SK-N-SH (cell line): ENCODE measurements around the gene ZNF513. TPM values are rescaled to one million over a fixed set of nuclear protein-coding genes. Genes with fewer than 3 reads are reported as not detected.

Experiments used
- CTCF ChIA-PET: fragments of 300-600, 350-600 bp; formaldehyde crosslinking; extraction: SDS; loops from one replicate; lab custom pipeline; 2021; lab: Yijun Ruan, JAX
- POLR2A ChIA-PET: fragments of 350-600 bp; sonication (Branson Sonifier 250); formaldehyde crosslinking; extraction: SDS; loops from one replicate; lab custom pipeline; 2020; ENCODE audit warnings: antibody characterized with exemption, inconsistent platforms; lab: Yijun Ruan, JAX
- DNase-seq: peaks from one replicate; pipeline ENCODE4 v3.0.0; 2012
- H2AFZ ChIP-seq: fragments of 200-600 bp; sonication (generic); 2 replicates; pipeline ENCODE4 v1.8.1; 2016; ENCODE audit warnings: antibody characterized with exemption, mild to moderate bottlenecking, low read depth
- H3F3A ChIP-seq: fragments of 200-600 bp; sonication (generic); replicated peaks from 2 replicates; pipeline ENCODE3; 2016; ENCODE audit warnings: antibody characterized with exemption, mild to moderate bottlenecking; ENCODE audit not compliant: insufficient read depth
- H3K27ac ChIP-seq, 2 experiments: fragments of 200-500 bp in 1 of 2; fragments of 200-600 bp in 1 of 2; sonication (Bioruptor generic) in 1 of 2; sonication (generic), shearing (Covaris generic) in 1 of 2; 2 replicates each; pipeline versions ENCODE4 v1.5.1 to v1.6.1; 2014 to 2016; ENCODE audit warnings: low read depth in 2 of 2, inconsistent platforms in 1 of 2, low read length in 1 of 2, mild to moderate bottlenecking in 1 of 2, mixed read lengths in 1 of 2
- H3K27me3 ChIP-seq: fragments of 200-600 bp; sonication (generic), shearing (Covaris generic); 2 replicates; pipeline ENCODE4 v1.6.1; 2016; ENCODE audit warnings: mixed run types; ENCODE audit not compliant: insufficient read depth
- H3K36me3 ChIP-seq, 2 experiments: fragments of 200-500 bp in 1 of 2; fragments of 200-600 bp in 1 of 2; sonication (Bioruptor generic) in 1 of 2; sonication (generic) in 1 of 2; replicated peaks in 1 of 2; 2 replicates each; pipeline versions ENCODE3 to v1.5.1; 2014 to 2016; ENCODE audit warnings: low read length in 1 of 2, mild to moderate bottlenecking in 1 of 2; ENCODE audit not compliant: insufficient read depth in 2 of 2, control insufficient read depth in 1 of 2
- H3K4me1 ChIP-seq, 2 experiments: fragments of 200-500 bp in 1 of 2; fragments of 200-600 bp in 1 of 2; sonication (Bioruptor generic) in 1 of 2; sonication (generic), shearing (Covaris generic) in 1 of 2; 2 replicates each; pipeline versions ENCODE4 v1.5.1 to v1.6.1; 2014 to 2016; ENCODE audit warnings: low read depth in 1 of 2, low read length in 1 of 2, mixed run types in 1 of 2; ENCODE audit not compliant: insufficient read depth in 2 of 2, control insufficient read depth in 1 of 2
- H3K4me2 ChIP-seq: fragments of 200-600 bp; sonication (generic), shearing (Covaris generic); 2 replicates; pipeline ENCODE4 v1.6.1; 2017; ENCODE audit warnings: mixed run types
- H3K4me3 ChIP-seq, 2 experiments: fragments of 200-500 bp in 1 of 2; fragments of 200-600 bp in 1 of 2; sonication (Bioruptor generic) in 1 of 2; sonication (generic), shearing (Covaris generic) in 1 of 2; 2 replicates each; pipeline versions ENCODE4 v1.5.1 to v1.8.1; 2014 to 2016; ENCODE audit warnings: low read depth in 2 of 2, inconsistent platforms in 1 of 2, low read length in 1 of 2, mild to moderate bottlenecking in 1 of 2, mixed read lengths in 1 of 2, moderate library complexity in 1 of 2
- H3K79me2 ChIP-seq: fragments of 200-600 bp; sonication (generic); 2 replicates; pipeline ENCODE4 v1.8.1; 2017; ENCODE audit warnings: mild to moderate bottlenecking; ENCODE audit not compliant: insufficient read depth
- H3K9ac ChIP-seq: fragments of 200-600 bp; sonication (generic); 2 replicates; pipeline ENCODE4 v1.6.1; 2017; ENCODE audit warnings: mixed run types
- H3K9me2 ChIP-seq: fragments of 200-600 bp; sonication (generic); 2 replicates; pipeline ENCODE4 v1.6.1; 2017; ENCODE audit warnings: mixed run types
- H3K9me3 ChIP-seq: fragments of 200-600 bp; sonication (generic); 2 replicates; pipeline ENCODE4 v1.6.1; 2017; ENCODE audit warnings: mixed run types, mild to moderate bottlenecking, moderate library complexity
- H4K20me1 ChIP-seq: fragments of 200-600 bp; sonication (generic); 2 replicates; pipeline ENCODE4 v1.6.1; 2017; ENCODE audit warnings: mild to moderate bottlenecking, mixed run types; ENCODE audit not compliant: insufficient read depth
- ELF1 ChIP-seq: IDR thresholded peaks from 2 replicates; pipeline ENCODE4 v1.4.0; 2012
- FOSL2 ChIP-seq: IDR thresholded peaks from 2 replicates; pipeline ENCODE4 v1.4.0; 2012; ENCODE audit warnings: low read depth, mild to moderate bottlenecking, moderate library complexity, borderline replicate concordance
- FOXJ3 ChIP-seq: sonication (generic); formaldehyde crosslinking; IDR thresholded peaks from 2 replicates; pipeline ENCODE4 v1.5.1; 2020; ENCODE audit warnings: mild to moderate bottlenecking, missing genetic modification reagents
- JUND ChIP-seq: IDR thresholded peaks from 2 replicates; pipeline ENCODE4 v1.4.0; 2012
- MXI1 ChIP-seq: IDR thresholded peaks from 2 replicates; pipeline ENCODE4 v1.6.1; 2012; ENCODE audit warnings: mild to moderate bottlenecking, low read depth, low read length, improper control_type of control experiment
- NFIC ChIP-seq: IDR thresholded peaks from 2 replicates; pipeline ENCODE4 v1.4.0; 2012; ENCODE audit warnings: borderline replicate concordance
- NRF1 ChIP-seq: IDR thresholded peaks from 2 replicates; pipeline ENCODE4 v1.6.1; 2012; ENCODE audit warnings: low read depth, mild to moderate bottlenecking, low read length
- RCOR1 ChIP-seq: fragments of 150-350 bp; IDR thresholded peaks from 2 replicates; pipeline ENCODE4 v1.6.1; 2017; ENCODE audit warnings: antibody characterized with exemption, low read length
- RXRA ChIP-seq: IDR thresholded peaks from 2 replicates; pipeline ENCODE4 v1.4.0; 2012; ENCODE audit warnings: low read depth, mild to moderate bottlenecking, borderline replicate concordance
- SIN3A ChIP-seq: IDR thresholded peaks from 2 replicates; pipeline ENCODE4 v1.6.1; 2012; ENCODE audit warnings: low read depth, mild to moderate bottlenecking, low read length, moderate library complexity, borderline replicate concordance
- TCF12 ChIP-seq: IDR thresholded peaks from 2 replicates; pipeline ENCODE4 v1.4.0; 2012
- YY1 ChIP-seq: IDR thresholded peaks from 2 replicates; pipeline ENCODE4 v1.4.0; 2012; ENCODE audit warnings: low read depth, mild to moderate bottlenecking
- ZBTB33 ChIP-seq: IDR thresholded peaks from 2 replicates; pipeline ENCODE4 v1.4.0; 2012; ENCODE audit warnings: low read depth, borderline replicate concordance
- WGBS: methylation state at CpG from one replicate; pipeline ENCODE4 v1.1.6; 2017; ENCODE audit warnings: low lambda C conversion rate; 5-methylcytosine and 5-hydroxymethylcytosine counted together
- polyA plus RNA-seq, 3 experiments: library from polyadenylated mRNA; depleted of rRNA; stranded (reverse); fragments of >200 nt; gene quantifications; 2 replicates each; pipeline ENCODE4 v1.2.3, GENCODE V29; 2012
- TF ChIP-seq, protein P1 (sequence below): fragments of 200-600 bp; sonication (generic); IDR thresholded peaks from 2 replicates; pipeline ENCODE4 v1.6.1; 2017; ENCODE audit warnings: antibody characterized with exemption, mild to moderate bottlenecking, moderate library complexity
- TF ChIP-seq, protein P2 (sequence below): fragments of 150-350 bp; IDR thresholded peaks from 2 replicates; pipeline ENCODE4 v1.6.1; 2017; ENCODE audit warnings: antibody characterized with exemption, low read length, low read depth, borderline replicate concordance

Gene ZNF513
- polyA plus RNA-seq, 1 of the 3 experiments (the other 2 are of a cell fraction): 53.8 TPM

DNA sequence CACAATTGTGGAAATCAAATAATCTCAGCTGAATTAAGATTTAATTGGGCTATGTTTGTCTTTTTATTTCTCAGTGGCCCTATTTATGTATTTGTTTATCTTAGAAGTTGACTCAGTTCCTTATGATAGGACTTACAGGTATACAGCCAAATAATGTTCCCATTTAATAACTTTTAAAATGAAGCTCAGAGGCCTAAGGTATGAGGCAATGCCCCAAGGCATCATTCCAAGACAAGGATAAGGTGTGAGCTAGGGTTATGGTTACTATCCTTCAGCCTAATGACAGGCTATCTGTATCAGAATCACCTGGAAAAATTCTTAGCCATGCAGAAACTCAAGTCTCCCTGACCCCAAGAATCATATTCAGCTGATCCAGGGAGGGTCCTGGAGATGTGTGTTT lies 40.5 kb upstream of the ZNF513 start:
- no peak for DNase-seq
- POLR2A ChIA-PET: interaction anchor here (1.5 kb wide), 1 partner anchor 12 kb away, joined by 5 read pairs; the partner anchor contains the start of gene PPM1G
- H3K36me3 ChIP-seq: no peaks in the 10 kb centered on the region

DNA sequence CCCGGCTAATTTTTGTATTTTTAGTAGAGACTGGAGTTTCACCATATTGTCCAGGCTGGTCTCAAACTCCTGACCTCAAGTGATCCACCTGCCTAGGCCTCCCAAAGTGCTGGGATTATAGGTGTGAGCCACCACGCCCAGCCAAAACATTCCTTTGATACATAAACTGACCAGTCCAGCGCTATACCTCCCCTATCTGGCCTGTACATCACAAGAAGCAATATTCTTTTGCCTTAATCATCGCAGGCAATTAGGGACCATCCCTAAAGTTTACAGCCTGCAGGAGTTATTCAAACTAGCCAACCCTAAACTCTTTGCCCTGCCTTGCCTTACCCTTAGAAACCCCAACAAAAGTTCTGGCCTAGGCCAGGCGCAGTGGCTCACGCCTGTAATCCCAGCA lies 35.6 kb upstream of the ZNF513 start:
- Histone ChIP-seq H3K9me2 (no peaks in the 10 kb centered on the region), H4K20me1 (no peaks in the 10 kb centered on the region), H3K4me2 (no peak overlapping the region), H3K9ac (no peak overlapping the region), H3K27ac (no peak overlapping the region), H3K79me2 (no peaks in the 10 kb centered on the region), H3F3A (peaks cover 3% of the 10 kb centered on the region), H2AFZ (no peak overlapping the region), H3K9me3 (no peaks in the 10 kb centered on the region), H3K27me3 (no peaks in the 10 kb centered on the region), H3K4me3 (no peak overlapping the region), H3K36me3 (no peaks in the 10 kb centered on the region), H3K4me1 (no peaks in the 10 kb centered on the region)
- 94% methylated on average over 6 of the region's 6 CpGs for WGBS
- POLR2A ChIA-PET: no interaction called here
- CTCF ChIA-PET: no interaction called here
- DNase-seq: no peak
- no peak for TF ChIP-seq SIN3A
- TF ChIP-seq, protein P1, sequence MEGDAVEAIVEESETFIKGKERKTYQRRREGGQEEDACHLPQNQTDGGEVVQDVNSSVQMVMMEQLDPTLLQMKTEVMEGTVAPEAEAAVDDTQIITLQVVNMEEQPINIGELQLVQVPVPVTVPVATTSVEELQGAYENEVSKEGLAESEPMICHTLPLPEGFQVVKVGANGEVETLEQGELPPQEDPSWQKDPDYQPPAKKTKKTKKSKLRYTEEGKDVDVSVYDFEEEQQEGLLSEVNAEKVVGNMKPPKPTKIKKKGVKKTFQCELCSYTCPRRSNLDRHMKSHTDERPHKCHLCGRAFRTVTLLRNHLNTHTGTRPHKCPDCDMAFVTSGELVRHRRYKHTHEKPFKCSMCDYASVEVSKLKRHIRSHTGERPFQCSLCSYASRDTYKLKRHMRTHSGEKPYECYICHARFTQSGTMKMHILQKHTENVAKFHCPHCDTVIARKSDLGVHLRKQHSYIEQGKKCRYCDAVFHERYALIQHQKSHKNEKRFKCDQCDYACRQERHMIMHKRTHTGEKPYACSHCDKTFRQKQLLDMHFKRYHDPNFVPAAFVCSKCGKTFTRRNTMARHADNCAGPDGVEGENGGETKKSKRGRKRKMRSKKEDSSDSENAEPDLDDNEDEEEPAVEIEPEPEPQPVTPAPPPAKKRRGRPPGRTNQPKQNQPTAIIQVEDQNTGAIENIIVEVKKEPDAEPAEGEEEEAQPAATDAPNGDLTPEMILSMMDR: no peak
- no peak for TF ChIP-seq ELF1
- TF ChIP-seq FOXJ3 (CRISPR knock-in tag): no peak
- TF ChIP-seq RXRA: no peak
- no peak for TF ChIP-seq JUND
- no peak for TF ChIP-seq TCF12
- TF ChIP-seq ZBTB33: no peak

More for the DNA sequence above, 40.5 kb upstream of the ZNF513 start:
- H3K4me2 ChIP-seq: no peak overlapping the region
- H2AFZ ChIP-seq: no peak overlapping the region
- no peak overlapping the region for H3K4me3 ChIP-seq
- H3K79me2 ChIP-seq: no peaks in the 10 kb centered on the region
- no peaks in the 10 kb centered on the region for H3K9me3 ChIP-seq
- no peaks in the 10 kb centered on the region for H3K4me1 ChIP-seq
- H3F3A ChIP-seq: no peaks in the 10 kb centered on the region
- H3K9me2 ChIP-seq: no peaks in the 10 kb centered on the region
- H4K20me1 ChIP-seq: no peaks in the 10 kb centered on the region
- no peaks in the 10 kb centered on the region for H3K27me3 ChIP-seq
- CTCF ChIA-PET: interaction anchor here (0.7 to 2.6 kb wide), 4 partner anchors 9 to 263 kb away, joined by 3 to 8 read pairs (median 4); partner anchors contain the start of gene PPM1G
- TF ChIP-seq NRF1: no peak
- no peak for TF ChIP-seq NFIC
- no peak for TF ChIP-seq SIN3A
- no peak for TF ChIP-seq FOSL2
- TF ChIP-seq ELF1: no peak
- TF ChIP-seq, protein P2, sequence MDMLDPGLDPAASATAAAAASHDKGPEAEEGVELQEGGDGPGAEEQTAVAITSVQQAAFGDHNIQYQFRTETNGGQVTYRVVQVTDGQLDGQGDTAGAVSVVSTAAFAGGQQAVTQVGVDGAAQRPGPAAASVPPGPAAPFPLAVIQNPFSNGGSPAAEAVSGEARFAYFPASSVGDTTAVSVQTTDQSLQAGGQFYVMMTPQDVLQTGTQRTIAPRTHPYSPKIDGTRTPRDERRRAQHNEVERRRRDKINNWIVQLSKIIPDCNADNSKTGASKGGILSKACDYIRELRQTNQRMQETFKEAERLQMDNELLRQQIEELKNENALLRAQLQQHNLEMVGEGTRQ: no peak
- TF ChIP-seq MXI1: no peak
- no peak for TF ChIP-seq YY1
- TF ChIP-seq RXRA: no peak
- no peak for TF ChIP-seq RCOR1
- no peak overlapping the region for H3K9ac ChIP-seq
- no peak overlapping the region for H3K27ac ChIP-seq
